ENCODE results near the gene LRFN2.

GRCh38 chr6:40387871-40388264 lies 199.3 kb downstream of the LRFN2 start:
- no peak for TF ChIP-seq EZH2 (IDR thresholded peaks at IDR 0.05; ENCODE audit: borderline replicate concordance, low read length)
- no peak for TF ChIP-seq CTCF (conservative IDR thresholded peaks at IDR 0.05 in 1 of 2, IDR thresholded peaks at IDR 0.05 in 1 of 2; ENCODE audit: extremely low read depth in 1 of 2, insufficient read depth in 1 of 2, low read depth in 1 of 2, low read length in 2 of 2)

All from mammary epithelial cell (primary cell).